ENCODE data around the gene GOLGA8O.
"Not testable (repeated sequence)": the region's sequence is repeated elsewhere in the genome, so short reads cannot be mapped to it uniquely, and the experiment has no call there.

GOLGA8O gene

GRCh38 chr15:32455534-32455933 is at the start of gene GOLGA8O:
Gene GOLGA8O, minus strand, starts transcription at chr15:32455634. Its CDS starts 98 bp downstream, at chr15:32455536.
- DNase-seq: not testable (repeated sequence)

GRCh38 chr15:32504152-32504811 is 48.8 kb upstream of the GOLGA8O start:
- not testable (repeated sequence) for DNase-seq

DNA sequence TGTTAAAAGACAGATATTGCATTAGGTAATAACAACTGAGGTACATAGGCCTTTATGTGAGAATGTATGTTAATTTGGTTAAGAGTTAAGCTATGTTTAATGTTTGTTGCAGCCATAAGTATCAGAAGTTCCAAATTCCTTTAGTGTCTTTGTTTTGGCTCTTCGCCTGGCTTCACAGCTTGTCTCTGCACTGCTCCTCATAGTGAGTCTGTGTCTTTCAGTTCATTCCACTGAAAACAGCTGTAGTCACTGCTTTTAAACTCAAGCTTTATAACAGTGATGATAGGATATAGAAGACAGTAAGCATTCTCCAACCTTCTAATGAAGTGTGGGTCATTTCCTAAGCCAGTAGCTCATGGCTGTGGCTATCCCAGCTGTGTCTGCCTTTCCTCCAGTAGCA is 47.5 kb upstream of the GOLGA8O start:
- not testable (repeated sequence) for DNase-seq

- DNase-seq: not testable (repeated sequence)
Observed at GRCh38 chr15:32492768-32493167, 37.3 kb upstream of the GOLGA8O start.

- not testable (repeated sequence) for DNase-seq
Observed at GRCh38 chr15:32486474-32486873, 31.0 kb upstream of the GOLGA8O start.

DNA sequence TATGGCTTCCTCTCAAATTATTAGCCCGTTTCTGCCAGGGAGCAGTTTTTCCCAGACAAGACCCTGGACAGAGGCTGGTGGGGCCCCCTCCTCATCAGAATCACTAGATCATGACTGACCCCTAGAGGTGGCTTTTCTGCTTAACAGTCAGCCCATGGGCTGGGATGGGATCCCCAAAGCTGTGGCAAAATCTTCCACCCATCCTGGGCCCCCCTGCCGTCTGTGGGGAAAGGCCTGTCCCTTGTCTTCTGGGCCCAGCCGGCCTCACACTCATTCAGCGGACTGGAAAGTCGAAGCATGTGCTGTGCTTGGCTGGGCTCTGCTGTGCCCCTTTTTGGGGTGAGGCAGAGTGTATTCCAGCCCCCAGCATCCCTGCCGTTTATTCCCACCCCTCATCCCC is 27.9 kb upstream of the GOLGA8O start:
- DNase-seq: not testable (repeated sequence)

- DNase-seq: not testable (repeated sequence)
Observed at GRCh38 chr15:32481683-32482082, 26.2 kb upstream of the GOLGA8O start.

- DNase-seq: not testable (repeated sequence)
Observed at GRCh38 chr15:32468076-32468475, 12.6 kb upstream of the GOLGA8O start.

DNA sequence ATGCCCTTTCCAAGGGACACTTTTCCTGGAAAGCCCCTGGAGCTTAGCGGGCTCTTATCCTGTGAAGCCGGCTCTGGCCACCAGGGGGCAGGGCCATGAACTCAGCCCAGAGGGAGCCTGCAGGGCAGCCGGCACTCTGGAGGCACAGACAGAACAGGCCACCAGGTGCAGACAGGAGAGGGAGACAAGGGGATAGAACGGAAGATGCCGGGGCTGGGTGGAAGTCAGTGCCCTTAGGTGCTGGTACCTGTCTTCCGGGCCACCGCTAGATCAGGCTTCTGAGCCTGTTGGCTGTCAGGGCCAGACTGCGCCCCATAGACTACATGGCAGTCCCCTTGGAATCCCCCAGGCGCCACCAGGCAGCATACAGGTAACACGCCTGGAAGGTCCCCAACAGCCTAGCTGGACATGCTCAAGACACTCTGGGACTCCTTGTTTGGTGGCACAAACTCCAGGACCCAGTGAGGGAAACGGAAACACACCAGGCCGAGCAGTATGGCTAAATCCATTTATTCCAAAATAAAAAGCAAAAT is 14.9 kb downstream of the GOLGA8O start:
- not testable (repeated sequence) for DNase-seq

DNA sequence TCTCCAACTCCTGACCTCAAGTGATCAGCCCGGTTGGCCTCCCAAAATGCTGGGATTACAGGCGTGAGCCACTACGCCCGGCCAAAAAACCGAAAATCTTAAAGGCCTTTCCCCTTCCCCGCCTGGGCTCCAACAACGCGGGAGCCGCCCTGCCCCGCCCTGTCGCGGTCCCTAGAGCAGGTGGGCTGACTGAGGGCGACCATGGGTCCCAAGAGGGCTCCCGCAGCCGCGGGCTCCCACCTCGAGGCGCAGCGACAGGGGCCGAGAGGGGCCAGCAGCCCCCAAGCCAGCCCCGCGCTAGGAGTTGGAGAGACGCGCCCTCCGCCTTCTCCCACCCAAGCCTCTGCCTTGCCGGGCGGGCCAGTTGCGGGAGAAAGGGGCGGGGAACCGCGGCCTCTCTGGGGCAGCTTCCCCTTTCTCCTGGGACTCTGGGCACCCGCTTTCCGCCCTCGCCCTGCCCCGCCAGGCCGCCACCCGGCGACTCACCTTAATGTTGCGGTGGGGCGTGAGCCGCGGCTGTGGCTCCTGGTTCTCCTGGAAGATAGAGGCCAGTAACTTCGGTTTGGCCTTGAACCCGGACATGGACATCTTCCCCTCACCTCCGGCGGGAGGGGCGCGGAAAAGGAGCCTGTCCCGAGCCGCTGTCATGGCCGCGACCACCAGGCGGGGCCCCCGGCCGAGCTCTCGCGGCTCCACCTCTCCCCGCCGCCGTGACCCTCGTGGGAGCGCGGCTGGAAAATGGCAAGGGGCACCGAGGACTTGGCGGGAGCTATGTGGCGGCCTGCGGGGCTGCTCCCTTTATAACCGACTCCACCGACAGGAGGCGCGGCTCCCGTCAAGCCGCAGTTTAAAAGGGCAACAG is 21.1 kb downstream of the GOLGA8O start:
- not testable (repeated sequence) for DNase-seq

- DNase-seq: not testable (repeated sequence)
Observed at GRCh38 chr15:32427635-32428034, 27.8 kb downstream of the GOLGA8O start.

DNA sequence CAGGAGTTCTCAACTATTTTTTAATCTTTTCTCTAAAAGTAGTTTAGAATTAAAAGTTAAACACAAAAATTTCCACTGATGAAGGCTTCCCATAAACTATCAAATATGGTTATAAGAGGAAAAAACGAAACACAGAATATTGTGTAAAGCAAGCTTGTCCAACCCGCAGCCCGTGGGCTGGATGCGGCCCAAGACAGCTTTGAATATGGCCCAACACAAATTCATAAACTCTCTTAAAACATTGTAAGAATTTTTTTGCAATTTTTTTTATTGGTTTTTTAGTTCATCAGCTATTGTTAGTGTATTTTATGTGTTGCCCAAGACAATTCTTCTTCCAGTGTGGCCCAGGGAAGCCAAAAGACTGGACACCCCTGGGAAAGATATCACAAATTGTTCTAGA is 28.9 kb downstream of the GOLGA8O start:
- DNase-seq: not testable (repeated sequence)

- DNase-seq: not testable (repeated sequence)
Observed at GRCh38 chr15:32407903-32408302, 47.5 kb downstream of the GOLGA8O start.

- not testable (repeated sequence) for DNase-seq
Observed at GRCh38 chr15:32403192-32403591, 52.2 kb downstream of the GOLGA8O start, which contains the start of gene GOLGA8K. Gene GOLGA8K, minus strand, starts transcription at chr15:32403292. Its CDS starts 98 bp downstream, at chr15:32403194.

DNA sequence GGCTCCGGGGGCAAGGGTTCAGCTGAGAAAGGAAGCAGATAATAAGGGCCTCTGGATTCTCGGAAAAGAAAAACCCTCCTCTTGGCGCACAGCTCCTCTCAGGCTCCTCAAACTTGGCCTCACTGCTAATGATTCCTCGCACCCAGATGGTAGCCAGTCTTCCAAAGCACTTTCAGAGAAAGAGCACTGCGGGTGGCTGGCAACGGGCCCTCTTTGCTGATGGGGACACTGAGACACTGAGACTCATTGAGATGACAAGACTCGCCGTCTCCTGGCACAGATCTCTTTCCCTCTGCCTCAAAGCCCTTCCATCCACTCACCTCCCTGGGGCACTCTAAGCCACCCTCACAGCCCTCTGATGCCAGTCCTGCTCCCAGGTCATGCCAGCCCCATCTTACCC is 58.9 kb downstream of the GOLGA8O start:
- not testable (repeated sequence) for DNase-seq

All from RPMI8226 (cell line).